Fibroblast of lung (primary cell): ENCODE results near the gene EFHC1.

Experiments used
- EZH2 ChIP-seq: IDR thresholded peaks from 2 replicates; pipeline ENCODE4 v1.5.1; 2012; ENCODE audit warnings: low read length, control low read depth, mild to moderate bottlenecking; ENCODE audit errors: missing control alignments
- TF ChIP-seq, protein P1 (sequence below), 2 donors: IDR thresholded peaks in 1 of 2; conservative IDR thresholded peaks in 1 of 2; 1 replicate in 1 of 2; 2 replicates in 1 of 2; pipeline ENCODE4 v1.5.1; 2011 to 2012; ENCODE audit warnings: low read length in 2 of 2, control low read depth in 1 of 2, inconsistent platforms in 1 of 2, low read depth in 1 of 2, mild to moderate bottlenecking in 1 of 2

DNA sequence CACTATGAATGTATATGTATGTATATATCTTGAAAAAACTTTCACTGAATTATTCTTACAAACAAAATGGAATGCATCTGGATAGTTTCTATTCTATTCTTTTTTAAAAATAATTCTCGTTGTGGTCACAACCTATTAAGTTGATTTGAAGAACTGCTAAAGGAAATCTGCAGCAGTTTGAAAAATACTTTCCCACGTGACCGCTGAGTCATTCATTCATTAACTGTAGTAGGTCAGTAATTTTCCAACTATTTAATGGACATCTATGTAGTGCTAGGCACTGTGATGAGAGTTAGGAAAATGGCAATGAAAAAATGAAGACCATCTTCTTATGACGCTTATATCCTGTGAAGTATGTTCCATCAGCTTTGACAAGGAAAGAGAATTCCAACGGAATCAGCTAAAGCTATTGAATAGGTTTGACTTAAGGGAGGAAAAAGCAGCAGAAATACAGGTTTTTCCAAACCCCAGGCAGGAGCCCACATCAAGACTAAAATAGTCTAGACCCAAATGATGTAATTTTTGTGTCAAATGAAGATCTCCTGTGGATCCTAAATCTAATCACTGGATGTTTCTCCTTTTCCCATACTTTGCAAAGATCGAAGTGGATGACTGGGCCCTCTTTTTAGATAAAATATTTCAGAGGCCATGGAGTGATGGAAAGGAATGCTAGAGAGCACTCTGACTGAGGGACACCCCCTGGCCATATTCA lies 4.1 kb upstream of the EFHC1 start:
- TF ChIP-seq, protein P1, sequence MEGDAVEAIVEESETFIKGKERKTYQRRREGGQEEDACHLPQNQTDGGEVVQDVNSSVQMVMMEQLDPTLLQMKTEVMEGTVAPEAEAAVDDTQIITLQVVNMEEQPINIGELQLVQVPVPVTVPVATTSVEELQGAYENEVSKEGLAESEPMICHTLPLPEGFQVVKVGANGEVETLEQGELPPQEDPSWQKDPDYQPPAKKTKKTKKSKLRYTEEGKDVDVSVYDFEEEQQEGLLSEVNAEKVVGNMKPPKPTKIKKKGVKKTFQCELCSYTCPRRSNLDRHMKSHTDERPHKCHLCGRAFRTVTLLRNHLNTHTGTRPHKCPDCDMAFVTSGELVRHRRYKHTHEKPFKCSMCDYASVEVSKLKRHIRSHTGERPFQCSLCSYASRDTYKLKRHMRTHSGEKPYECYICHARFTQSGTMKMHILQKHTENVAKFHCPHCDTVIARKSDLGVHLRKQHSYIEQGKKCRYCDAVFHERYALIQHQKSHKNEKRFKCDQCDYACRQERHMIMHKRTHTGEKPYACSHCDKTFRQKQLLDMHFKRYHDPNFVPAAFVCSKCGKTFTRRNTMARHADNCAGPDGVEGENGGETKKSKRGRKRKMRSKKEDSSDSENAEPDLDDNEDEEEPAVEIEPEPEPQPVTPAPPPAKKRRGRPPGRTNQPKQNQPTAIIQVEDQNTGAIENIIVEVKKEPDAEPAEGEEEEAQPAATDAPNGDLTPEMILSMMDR (conservative IDR thresholded peaks at IDR 0.05 in 1 of 2, IDR thresholded peaks at IDR 0.05 in 1 of 2; ENCODE audit: low read depth in 1 of 2, low read length in 2 of 2): no peak
- TF ChIP-seq EZH2: no peak
